NT2/D1 (cell line): ENCODE measurements around the gene ABCA7.

ENCODE experiments used
- DNase-seq: peaks from one replicate; pipeline ENCODE4 v3.0.0-alpha.2; 2011; ENCODE audit warnings: low read depth, low spot score
- H3K27me3 ChIP-seq: 2 replicates; pipeline ENCODE4 v1.6.0; 2011; ENCODE audit warnings: mild to moderate bottlenecking; ENCODE audit not compliant: insufficient read length, insufficient read depth
- H3K36me3 ChIP-seq: 2 replicates; pipeline ENCODE4 v1.6.1; 2011; ENCODE audit warnings: mild to moderate bottlenecking, low read length, mixed read lengths; ENCODE audit not compliant: insufficient read depth, insufficient read length
- H3K4me1 ChIP-seq: 2 replicates; pipeline ENCODE4 v1.5.1; 2011; ENCODE audit not compliant: insufficient read depth, insufficient read length
- H3K4me3 ChIP-seq: 2 replicates; pipeline ENCODE4 v1.5.1; 2011; ENCODE audit warnings: low read depth; ENCODE audit not compliant: insufficient read length
- H3K9ac ChIP-seq: 2 replicates; pipeline ENCODE4 v1.6.0; 2011; ENCODE audit warnings: low read depth; ENCODE audit not compliant: insufficient read length
- H3K9me3 ChIP-seq: 2 replicates; pipeline ENCODE4 v1.5.1; 2011; ENCODE audit warnings: mild to moderate bottlenecking, low read length; ENCODE audit not compliant: insufficient read depth
- SUZ12 ChIP-seq: IDR thresholded peaks from 2 replicates; pipeline ENCODE4 v1.6.1; 2011; ENCODE audit not compliant: insufficient read length, insufficient read depth; ENCODE audit errors: extremely low read depth
- YY1 ChIP-seq: IDR thresholded peaks from 2 replicates; pipeline ENCODE4 v1.6.1; 2011; ENCODE audit not compliant: insufficient read length, insufficient read depth
- ZNF274 ChIP-seq: IDR thresholded peaks from 2 replicates; pipeline ENCODE4 v1.6.1; 2011; ENCODE audit warnings: mild to moderate bottlenecking, low read depth, low read length

Gene ABCA7

GRCh38 chr19:1047696-1048147 lies 7.8 kb downstream of the ABCA7 start:
- TF ChIP-seq YY1 (no peak), SUZ12 (no peak), ZNF274 (no peak)
- no peak overlapping the region for H3K4me3 ChIP-seq
- peaks cover 4% of the 10 kb centered on the region for H3K36me3 ChIP-seq
- H3K4me1 ChIP-seq: peaks cover 6% of the 10 kb centered on the region
- H3K9ac ChIP-seq: no peak overlapping the region
- DNase-seq: no peak
- no peaks in the 10 kb centered on the region for H3K27me3 ChIP-seq
- H3K9me3 ChIP-seq: no peaks in the 10 kb centered on the region; the same call in 1 of the 2 replicates

- Histone ChIP-seq H3K36me3 (peaks cover 2% of the 10 kb centered on the region), H3K9ac (no peak overlapping the region), H3K27me3 (no peaks in the 10 kb centered on the region), H3K4me3 (no peak overlapping the region), H3K4me1 (peaks cover 2% of the 10 kb centered on the region), H3K9me3 (peaks cover under 1% of the 10 kb centered on the region; the same call in 1 of the 2 replicates)
- TF ChIP-seq YY1: no peak
- no peak for TF ChIP-seq ZNF274
- no peak for TF ChIP-seq SUZ12
- DNase-seq: no peak
Observed at GRCh38 chr19:1049106-1049505, 9.2 kb downstream of the ABCA7 start.

GRCh38 chr19:1049800-1050199 lies 9.9 kb downstream of the ABCA7 start:
- no peak for DNase-seq
- H3K9me3 ChIP-seq: peaks cover 8% of the 10 kb centered on the region; the same call in 1 of the 2 replicates
- TF ChIP-seq ZNF274 (no peak), YY1 (no peak), SUZ12 (no peak)
- H3K27me3 ChIP-seq: no peaks in the 10 kb centered on the region
- no peak overlapping the region for H3K4me3 ChIP-seq
- peaks cover 2% of the 10 kb centered on the region for H3K4me1 ChIP-seq
- H3K36me3 ChIP-seq: peaks cover 9% of the 10 kb centered on the region
- H3K9ac ChIP-seq: no peak overlapping the region

GRCh38 chr19:1050989-1051788 lies 11.3 kb downstream of the ABCA7 start:
- Histone ChIP-seq H3K4me3 (no peak overlapping the region), H3K9me3 (peaks cover 21% of the 10 kb centered on the region; the same call in 1 of the 2 replicates), H3K4me1 (peaks cover 2% of the 10 kb centered on the region), H3K9ac (no peak overlapping the region), H3K27me3 (no peaks in the 10 kb centered on the region), H3K36me3 (peaks cover 13% of the 10 kb centered on the region)
- no peak for DNase-seq
- TF ChIP-seq YY1 (no peak), ZNF274 (no peak), SUZ12 (no peak)

GRCh38 chr19:1051791-1052190 lies 11.9 kb downstream of the ABCA7 start:
- TF ChIP-seq SUZ12: no peak
- no peak for TF ChIP-seq YY1
- TF ChIP-seq ZNF274: no peak
- peaks cover 27% of the 10 kb centered on the region for H3K9me3 ChIP-seq
- no peak for DNase-seq
- H3K4me1 ChIP-seq: peaks cover 2% of the 10 kb centered on the region
- no peak overlapping the region for H3K9ac ChIP-seq
- H3K4me3 ChIP-seq: no peak overlapping the region
- no peaks in the 10 kb centered on the region for H3K27me3 ChIP-seq
- peaks cover 13% of the 10 kb centered on the region for H3K36me3 ChIP-seq

- Histone ChIP-seq H3K9me3 (peaks cover 34% of the 10 kb centered on the region), H3K36me3 (peaks cover 13% of the 10 kb centered on the region), H3K9ac (no peak overlapping the region), H3K4me1 (peaks cover 2% of the 10 kb centered on the region), H3K27me3 (no peaks in the 10 kb centered on the region), H3K4me3 (no peak overlapping the region)
- no peak for DNase-seq
- TF ChIP-seq YY1: no peak
- TF ChIP-seq ZNF274: no peak
- no peak for TF ChIP-seq SUZ12
Observed at GRCh38 chr19:1052349-1052975, 12.6 kb downstream of the ABCA7 start.
